Measurements from ENCODE around the gene SSNA1.

SSNA1 gene

DNA sequence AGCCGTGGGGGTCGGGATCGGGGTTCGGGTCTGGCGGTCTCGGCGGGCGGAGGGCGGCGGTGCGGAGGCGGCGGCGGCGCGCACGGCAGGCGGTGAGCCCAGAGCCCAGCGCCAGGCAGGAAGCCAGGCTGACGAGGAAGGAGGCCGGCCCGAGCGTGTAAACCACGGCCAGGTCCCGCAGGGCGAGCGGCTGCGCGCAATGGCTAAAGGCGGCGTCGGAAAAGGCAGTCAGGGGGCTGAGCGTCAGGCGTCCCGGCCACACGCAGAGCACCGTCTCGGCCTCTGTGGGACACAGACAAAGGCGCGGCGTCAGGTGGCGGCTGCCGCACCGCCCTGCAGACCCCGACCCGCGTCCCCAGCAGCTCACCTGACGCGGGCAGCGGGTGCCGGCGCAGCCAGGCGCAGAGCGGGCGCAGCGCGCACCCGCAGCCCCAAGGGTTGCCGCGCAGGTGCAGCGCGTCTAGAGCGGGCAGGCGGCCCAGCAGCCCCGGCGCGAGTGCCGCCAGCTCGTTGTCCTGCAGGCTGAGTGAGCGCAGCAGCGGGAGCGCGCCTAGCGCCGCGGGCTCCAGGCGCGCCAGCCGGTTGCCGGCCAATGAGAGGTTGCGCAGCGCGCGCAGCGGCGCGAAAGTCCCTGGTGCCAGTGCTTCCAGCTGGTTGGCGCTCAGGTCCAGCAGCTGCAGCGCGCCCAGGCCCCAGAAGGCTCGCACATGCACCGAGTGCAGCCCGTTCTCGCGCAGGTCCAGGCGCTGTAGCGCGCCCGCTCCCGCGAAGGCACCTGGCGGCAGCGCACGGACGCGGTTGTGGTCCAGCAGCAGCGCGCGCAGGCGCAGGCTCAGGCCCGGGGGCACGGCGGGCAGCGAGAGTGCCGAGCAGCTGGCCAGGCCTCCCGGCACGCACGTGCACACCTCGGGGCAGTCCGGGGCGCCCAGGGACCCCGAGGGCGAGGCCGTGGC, 19.3 kb upstream of the SSNA1 start:
- peak; percentile 57 for DNase-seq

DNA sequence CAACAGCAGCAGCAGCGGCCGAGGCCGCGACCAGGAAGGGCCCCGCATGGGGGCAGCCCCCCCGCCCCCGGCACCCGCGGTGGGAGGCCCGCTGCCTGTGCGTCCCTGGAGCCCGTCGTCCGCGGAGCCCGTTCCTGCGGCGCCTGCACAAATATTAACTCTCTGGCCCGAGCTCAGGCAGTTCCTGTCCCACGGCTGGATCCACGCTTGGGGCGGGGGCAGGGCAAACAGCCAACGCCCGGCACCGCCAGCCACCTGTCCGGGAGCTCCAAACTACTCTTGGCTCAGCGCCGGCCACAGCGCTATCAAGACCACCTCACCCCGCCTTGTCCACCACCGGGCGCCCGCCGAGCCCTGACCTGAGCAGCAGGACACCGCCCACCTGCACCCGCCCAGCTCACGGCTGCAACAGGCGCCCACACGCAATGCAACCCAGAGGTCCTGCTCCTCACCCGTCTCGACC, 18.5 kb upstream of the SSNA1 start, which contains the start of gene LRRC26:
Gene LRRC26, minus strand, starts transcription at position 156 of the 463 bp plus-strand sequence. Its CDS starts 108 bp downstream, at position 48.
- DNase-seq = no peak

DNA sequence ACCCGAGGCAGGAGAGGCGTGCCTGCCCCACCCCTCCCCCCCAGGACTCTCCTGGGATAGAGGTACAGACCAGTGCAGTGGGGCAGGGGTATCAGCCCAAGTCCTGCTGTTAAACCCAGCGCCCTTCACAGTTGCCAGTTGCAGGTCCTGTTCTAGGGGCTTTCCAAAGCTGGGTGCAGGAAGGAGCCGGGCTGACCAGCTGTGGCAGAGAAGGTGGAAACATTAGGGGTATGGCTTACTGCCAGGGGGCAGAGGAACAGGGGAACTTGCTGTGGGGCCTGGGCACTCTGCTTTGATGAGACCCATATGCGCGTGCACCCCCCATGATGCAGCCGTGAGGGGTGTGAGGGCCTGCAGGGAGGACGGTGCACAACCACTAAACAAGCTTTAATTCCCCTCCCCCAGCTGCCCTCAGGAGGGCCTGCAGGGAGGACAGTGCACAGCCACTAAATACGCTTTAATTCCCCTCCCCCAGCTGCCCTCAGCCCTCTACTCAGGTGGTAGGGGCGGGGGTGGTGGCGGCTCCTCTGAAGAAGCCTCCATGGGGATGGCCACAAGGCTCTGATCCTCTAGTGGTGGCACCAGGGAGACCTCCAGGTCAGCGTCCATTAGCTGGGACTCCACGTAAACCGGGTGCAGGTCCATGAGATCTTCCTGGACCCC, 17.9 kb upstream of the SSNA1 start:
- no peak for DNase-seq

DNA sequence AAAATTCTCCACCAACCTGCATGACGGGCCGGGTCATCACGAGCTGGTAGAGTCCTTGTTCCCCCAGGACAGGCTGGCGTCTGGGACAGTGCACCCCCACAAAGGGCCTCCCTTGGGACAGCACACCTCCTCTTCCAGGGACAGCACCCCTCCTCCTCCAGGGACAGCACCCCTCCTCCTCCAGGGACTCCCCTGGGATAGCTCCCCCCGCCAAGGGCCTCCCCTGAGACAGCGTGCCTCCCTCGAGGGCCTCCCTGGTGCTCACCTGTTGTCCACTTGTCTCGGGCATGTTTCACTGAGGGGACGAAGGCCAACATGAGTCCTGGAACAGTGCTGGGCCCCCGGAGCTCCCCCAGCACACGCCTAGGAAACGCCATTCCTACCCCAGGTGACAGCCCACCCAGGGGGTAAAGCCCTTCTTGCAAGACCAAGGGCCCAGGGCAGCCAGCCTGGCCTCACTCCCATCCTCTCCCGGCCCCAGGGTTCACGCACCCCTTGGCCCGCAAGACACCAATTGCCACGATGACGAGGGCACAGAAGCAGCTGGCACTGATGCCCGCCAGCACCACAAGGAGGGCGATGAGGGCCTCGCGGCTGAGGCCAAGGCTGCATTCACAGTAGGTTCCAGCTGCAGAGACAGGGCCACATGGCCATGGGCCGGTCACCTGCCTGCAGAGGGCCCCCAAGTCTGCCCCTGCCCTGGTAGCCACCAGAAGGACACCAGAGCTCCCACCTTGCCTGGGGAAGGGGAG, 17.2 kb upstream of the SSNA1 start:
- no peak for DNase-seq

DNA sequence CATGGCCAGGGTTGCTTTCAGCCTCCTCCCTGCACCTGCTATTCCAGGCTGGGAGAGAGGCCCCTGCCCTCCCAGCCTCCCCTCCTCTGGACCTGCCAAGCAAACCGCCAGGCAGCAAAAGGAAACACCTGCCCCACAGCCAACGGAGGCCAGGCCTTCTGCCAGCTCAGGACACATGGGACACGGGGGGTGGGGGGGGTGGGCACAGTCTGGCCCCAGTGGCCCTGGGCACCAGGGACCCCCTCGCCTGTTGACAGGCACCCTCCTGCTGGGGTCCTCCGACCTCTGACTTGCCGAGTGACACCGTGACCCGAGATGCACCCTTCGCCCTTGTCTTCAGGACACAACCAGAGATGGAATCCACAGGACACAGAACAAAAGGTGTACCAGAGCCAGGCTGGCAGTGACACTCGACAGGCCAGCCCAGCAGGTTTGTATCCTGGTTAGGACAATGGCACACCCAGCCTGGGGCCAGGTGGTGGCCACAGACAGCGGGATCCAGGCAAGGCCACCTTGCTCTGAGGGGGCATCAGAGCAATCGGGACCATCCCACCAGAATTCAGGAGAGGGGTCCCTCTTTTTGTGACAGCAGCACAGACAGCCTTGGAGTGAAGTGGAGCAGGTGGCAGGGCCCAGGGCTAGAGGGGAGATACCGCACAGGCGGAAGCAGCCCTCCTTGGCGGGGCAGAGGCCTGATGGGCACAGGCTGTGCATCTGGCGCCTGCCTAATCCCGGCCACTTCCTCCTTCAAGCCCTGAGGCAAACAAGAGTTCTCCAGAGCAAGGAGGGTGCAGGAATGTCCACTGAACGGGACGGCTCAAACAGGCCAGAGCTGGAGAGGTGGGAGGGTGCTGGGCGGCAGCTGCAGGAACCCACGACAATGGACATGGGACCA, 15.3 kb upstream of the SSNA1 start:
- DNase-seq = peak; percentile 68

DNA sequence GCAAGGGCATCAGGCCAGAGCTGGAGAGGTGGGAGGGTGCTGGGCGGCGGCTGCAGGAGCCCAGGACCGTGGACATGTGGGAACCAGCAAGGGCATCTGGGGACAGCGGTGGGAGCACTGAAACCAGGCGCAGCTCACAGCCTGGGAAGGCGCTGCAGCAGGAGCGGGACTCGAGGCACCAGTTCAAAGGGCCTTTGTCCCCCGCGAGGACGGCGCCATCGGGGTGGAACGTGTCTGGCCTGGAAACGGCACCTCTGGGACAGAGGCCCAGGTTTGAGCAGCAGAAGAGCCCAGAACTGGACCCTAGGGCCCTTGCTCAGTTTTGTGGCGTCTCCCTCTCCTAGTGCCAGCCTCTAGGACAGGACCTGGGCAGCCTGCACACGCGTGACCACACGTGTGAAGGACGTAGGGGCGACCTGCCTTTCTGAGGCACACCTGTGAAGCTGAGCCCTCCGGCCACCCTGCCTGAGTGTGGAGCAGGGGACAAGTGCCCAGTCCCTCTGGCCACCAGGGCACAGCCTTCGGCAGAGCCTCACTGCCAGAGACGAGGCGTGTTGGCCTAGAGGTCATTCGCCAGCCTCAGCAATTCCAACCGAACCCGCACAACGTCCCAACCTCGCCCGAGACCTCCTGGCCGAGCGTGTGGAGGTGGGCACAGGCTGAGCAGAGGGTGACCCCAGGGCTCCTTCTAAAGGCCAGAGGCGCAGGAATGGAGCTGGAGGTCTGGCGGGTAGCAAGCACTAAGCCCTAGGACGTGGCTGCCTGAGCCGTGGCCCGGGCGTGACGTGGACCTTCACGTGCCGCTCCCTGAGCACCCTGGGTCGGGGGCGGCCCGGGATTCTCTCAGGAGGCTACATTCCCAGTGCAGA, 14.4 kb upstream of the SSNA1 start:
- DNase-seq = no peak

DNA sequence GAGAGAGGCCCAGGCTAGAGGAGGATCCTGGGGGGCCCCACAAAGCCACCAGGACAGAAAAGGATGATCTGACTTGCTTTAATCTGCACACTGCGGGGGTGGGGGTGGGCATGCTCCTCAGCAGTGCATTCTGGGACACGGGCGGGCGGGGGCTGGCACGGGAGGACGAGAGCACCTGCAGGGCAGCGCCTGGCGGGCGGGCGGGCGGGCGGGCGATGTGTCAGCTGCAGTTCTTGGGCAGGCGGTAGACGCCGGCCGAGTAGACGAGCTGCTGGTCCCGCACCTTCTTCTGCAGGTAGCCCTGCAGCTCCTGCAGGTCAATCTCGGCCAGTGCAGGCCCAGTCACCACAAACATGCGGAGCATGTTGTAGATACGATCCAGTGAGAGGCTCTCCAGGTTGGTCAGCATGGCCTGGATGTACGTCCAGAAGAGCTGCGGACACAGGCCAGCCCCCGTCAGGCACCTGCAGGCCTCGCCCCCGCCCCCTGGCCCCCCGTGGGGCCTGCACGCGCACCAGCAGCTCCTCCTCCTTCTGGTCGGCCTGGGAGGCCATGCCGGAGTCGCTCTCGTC, 13.7 kb upstream of the SSNA1 start:
- no peak for DNase-seq

DNA sequence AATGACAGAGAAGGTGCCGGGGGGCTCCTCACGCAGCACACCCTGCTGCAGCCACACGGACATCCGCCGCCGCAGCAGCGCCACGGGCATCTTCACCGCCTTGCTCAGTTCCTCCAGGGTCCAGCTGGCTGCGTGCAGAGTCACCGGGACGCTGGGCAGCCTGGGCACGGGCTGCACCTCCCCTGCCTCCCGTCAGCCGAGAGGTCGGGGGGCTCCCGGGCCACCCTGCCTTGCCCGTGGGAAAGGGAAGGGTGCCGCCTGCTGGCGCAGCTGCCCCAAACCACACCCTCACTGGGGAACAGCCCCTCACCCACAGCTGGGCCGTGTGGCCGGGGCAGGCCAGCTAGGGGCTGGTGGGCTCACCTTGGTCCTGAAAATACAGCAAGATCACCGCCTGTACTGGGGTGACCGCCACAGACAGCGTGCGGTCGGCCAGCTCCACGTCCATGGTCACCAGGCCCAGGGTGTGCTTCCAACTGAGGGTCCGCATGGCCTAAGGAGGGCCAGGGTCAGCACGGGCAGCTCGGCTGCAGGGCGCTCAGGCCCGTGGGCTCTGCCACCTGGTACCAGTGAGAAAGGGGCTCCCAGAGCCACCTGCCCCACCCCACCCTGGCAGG, 13.0 kb upstream of the SSNA1 start:
- no peak for DNase-seq

DNA sequence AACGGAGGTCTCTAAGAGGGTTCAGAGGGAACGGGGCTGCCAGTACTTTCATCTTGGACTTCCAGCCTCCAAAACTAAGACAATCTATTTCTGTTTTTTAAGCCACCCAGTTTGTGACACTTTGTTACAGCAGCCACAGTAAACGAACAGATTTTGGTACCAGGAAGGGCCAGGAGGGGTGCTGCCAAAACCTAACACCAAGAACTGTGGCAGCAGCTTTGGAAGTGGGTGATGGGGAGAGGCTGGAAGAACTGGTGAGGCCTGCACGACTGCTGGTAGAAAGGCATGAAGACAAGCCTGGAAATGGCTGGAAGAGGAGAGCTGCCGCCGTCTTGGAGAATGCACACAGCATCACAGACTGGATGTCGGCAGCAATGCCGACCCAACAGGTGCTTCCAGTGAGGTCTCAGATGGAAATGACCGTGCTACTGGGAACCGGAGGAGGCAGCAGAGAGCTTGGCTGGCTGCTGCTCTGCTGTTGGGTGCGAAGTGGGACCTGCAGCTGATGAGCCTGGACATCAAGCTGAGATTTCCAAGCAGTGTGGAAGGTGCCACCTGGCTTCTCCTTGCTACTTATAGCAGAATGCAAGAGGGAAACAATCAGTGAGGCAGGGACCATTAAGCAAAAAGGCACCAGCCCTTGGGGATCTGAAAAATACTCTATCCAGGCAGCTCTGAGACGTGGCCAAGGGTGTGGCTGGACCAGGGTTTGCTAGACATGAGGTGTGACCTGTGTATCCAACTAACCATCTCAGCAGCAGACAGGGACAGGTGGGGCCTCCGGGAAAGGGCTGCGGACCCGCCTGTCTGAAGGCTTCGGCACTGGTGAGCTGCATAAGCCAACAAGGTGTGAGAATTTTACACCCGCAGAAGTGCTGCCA, 11.9 kb upstream of the SSNA1 start:
- DNase-seq = no peak

DNA sequence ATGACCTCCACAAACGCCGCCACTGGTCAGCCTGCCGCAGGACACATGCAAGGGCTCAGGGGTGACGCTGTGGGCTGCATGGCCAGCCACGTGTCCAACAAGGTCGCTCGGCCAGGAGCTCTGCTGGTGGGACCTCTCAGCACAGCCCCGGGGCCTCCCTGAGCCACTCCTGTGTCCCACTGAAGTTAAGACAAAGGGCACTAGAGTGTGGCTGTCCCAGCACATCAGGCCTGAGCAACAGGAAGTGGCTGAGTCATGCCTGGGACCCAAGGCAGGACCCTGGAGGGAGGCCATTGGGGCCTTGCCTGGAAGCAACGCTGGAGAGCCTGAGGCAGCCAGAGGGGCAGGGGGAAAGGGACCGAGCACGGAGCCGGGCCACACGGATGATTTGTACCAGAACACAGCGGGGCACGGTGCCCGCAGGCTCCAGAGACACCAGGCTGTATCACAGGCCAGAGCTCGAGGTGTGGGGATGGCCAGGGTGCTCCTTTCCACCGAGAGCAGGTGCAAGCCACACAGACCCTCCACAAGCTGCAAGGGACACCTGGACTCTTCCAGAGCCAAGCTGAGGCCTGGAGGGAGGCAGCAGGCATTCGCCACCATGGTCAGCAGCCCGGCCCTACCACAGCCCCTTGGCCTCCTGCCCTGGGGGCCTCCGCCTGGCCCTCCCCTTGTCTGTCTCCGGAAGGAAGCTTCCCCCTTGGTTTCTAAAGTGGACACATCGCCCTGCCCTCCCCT, 10.1 kb upstream of the SSNA1 start:
- DNase-seq = no peak

DNA sequence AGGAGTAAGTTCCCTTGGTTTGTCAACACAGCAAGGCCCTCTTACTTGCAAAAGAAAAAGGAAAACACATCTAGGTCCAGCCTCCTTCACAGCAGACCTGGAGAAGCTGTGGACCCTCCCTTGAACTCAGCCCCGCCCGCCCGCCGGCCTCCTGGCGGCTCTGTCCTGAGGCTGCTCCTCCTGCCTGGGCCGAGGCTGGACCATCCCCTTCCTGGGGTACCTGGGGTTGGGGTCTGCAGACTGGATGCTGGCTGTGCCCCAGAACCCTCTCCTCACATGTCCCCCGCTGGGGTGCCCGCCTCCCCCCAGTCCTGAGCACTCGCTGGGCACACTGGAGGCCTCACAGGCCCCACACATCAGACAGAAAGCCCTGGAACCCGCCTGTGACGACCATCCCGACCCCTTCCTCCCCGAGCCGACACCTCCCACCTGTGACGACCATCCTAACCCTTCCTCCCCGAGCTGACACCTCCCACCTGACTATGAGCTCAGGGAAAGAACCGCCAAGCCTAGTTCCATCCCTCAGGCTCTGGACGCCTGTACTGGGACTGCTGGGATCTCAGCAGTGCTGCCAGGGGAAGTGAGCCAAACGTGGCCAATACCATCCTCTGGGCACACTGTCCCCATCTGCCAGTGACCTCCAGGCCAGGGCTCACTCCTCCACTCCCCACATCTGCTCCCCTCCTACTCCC, 9.4 kb upstream of the SSNA1 start:
- DNase-seq = no peak

DNA sequence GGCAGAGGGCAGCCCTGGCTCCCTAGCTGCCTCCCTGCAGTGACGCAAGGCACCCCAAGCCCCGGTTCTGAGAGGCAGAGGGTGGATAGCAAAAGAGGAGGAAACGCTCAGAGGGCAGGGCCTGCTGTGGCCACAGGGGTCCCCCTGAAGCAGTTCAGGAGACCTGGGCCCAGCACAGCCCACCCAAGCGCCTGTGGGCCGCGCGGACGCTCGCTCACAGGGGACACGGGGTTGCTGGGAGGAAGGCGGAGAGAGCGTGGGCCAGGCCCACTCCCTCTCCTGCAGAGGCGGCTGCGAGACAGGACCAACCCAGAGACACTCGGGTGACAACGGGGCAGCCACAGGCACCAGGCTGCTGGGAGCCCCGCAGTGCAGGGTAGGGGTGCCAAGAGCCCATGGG, 8.7 kb upstream of the SSNA1 start:
- no peak for DNase-seq

DNA sequence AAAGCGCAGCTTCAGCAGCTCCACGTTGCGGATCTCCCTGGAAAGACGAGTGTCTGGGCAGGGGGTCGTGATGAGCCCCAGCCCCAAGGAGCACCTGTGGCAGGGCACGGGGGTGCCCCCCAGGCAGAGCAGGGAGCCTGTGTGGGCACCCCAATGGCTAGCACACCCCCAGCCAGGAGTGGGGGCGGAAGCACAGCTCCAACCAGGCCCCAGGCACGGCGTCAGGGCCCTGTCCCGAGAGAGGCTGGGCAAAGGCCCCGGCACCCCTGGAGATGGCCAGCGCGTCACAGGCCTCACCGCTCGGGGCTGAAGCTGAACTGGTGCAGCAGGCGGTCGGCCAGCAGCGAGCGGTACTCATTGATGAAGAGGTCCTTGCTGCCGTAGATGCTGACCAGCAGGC, 8.0 kb upstream of the SSNA1 start:
- DNase-seq = no peak

DNA sequence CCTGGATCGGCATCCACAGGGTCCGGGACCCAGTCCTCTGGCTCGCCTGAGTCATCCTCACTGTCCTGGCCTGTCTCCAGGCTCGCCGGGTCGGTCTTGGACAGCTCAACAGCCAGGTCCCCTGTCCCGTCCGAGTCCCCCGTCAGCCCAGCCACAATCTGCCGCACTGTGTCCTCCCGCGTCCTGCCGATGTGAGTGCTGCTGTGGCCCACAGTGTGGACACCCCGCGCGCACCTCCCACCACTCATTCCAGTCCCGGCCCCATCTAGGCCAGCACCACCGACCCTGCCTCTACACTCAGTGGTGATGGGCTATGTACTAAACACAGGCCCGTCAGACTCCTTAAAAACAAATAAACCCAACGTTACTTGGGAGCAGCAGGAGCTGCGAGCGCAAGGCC, 6.8 kb upstream of the SSNA1 start:
- DNase-seq = no peak

DNA sequence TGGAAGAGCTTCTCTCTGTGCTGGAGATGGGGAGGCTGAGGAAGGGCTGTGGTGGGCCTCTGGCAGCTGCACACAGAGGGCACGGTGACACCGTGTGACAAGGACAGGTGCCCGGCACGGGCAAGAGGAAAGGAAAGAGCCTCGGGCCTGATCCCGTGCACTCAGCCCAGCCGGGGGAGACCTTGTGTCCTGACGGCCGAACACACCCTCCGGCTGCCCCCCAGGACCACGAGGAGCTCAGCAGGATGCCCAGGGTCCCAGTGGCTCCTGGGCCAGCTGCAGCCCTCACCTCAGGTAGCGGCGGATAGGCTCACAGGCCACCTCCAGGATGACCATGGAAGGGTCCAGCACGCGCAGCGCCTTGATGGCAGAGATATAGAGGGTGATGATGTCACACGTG, 5.6 kb upstream of the SSNA1 start:
- no peak for DNase-seq

DNA sequence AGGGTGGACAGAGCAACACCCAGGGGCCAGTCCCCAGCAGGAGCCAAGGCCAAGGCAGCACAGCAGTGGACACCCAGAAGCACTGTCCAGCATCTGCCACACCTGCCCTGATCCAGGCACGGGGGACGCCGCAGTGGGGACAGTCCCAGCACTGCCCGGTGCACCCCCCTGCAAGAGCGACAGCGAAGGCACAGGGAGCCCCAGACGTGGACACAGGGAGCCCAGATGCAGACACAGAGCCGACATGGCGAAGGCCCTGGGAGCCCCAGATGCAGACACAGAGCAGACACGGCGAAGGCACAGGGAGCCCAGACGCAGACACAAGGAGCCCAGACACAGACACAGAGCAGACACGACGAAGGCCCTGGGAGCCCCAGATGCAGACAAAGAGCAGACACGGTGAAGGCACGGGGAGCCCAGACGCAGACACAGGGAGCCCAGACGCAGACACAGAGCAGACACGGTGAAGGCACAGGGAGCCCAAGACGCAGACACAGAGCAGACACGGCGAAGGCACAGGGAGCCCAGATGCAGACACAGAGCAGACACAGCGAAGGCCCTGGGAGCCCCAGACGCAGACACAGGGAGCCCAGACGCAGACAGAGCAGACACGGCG, 4.4 kb upstream of the SSNA1 start:
- DNase-seq = no peak

DNA sequence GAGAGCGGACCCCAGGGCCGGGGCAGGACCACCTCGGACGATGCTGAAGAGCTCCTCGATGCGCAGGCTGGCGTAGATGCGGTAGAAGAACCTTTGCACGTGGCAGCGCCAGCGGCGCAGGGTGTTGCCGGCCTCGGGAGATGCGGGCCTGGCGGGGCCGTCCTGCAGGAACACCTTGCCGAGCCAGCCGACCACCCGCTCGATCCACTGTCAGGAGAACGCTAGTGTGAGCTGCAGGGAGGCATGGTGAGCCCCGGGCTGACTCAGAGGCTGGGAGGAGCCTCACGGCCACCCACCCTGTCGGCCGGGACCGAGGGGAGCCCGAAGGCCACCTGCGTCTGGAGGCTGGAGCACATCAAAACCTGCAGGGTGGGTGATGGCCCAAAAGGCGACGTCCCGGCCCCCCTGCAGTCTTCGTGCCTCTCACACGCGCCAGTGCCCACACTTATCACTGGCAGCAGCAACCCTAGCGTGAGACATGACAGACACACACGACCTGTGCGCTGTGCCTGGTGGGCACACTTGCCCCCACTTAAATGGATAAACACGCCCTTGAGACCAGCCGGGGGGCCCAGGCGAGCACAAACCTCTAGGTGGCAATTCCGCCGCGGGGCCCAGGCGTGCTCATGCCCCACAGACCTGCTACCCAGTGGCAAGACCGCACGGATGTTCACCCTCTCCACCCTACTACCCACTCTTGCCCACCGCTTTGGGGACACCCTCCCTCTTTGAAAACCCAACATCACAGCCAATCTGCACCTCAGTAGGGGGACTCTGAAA, 3.4 kb upstream of the SSNA1 start:
- no peak for DNase-seq

Measured in GF-D8 (cell line).